Measurements from ENCODE around the gene NDUFA6.

- TF ChIP-seq TSHZ2 (CRISPR knock-in tag; IDR thresholded peaks at IDR 0.05) (no peak), PPARA (CRISPR knock-in tag; IDR thresholded peaks at IDR 0.05; ENCODE audit: borderline replicate concordance) (no peak), ZNF8 (CRISPR knock-in tag; IDR thresholded peaks at IDR 0.05) (no peak), ZNF565 (CRISPR knock-in tag; conservative IDR thresholded peaks at IDR 0.05; ENCODE audit: low read depth) (no peak), PATZ1 (CRISPR knock-in tag; IDR thresholded peaks at IDR 0.05; ENCODE audit: borderline replicate concordance) (no peak), CSDC2 (CRISPR knock-in tag; IDR thresholded peaks at IDR 0.05) (no peak)
Observed at GRCh38 chr22:42138122-42138770, 47.7 kb upstream of the NDUFA6 start.
